ENCODE measurements around the gene TSHZ2.

The TSHZ2 gene

DNA sequence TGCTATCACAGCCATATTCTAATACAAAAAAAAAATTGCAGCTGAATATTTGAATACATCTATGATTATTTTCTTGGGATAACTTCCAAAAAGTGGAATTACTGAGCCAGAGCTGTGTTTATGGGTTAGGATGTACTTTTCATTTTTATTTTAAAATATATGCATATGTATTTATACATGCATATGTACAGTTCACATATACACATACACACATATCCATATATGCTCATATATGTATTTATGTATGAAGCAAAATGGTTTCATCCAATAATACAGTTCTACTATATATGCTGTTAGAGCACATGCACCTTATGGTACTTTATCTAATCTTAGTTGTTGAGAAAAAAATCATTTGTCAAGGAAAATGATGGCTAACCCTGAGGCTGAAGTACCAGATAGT is 54.9 kb downstream of the TSHZ2 start:
- no peak for DNase-seq (ENCODE audit: low read depth)

DNA sequence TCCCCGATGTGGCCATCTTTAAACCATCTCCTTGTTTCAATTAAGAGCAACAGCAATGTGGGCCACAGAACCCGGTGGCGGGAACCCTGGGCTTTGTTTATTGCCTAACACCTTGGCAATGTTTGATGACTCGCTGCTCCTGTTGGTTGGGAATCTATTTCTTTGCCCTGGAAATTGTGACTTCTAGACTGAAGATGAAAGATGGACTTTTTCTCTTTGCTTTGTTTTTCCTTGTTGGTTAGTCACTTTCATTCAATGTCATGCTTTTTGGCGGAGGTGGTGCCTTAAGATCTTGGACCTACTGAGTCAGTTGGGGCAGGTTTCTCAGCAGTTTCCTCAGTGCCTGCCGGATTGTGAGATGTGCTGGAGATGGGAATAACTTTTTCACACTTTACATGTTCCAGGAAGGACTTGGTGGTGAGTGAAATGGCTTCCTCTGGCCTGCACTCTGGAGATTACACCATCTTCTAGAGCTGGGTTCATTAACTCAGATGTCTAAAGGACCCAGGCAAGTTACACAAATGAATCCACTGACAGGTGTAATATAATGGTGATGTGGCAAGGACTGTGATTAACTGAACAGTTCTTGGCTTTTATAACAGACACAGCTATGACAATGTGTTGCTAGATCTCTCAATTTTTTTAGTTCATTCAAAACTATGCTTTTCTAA is 56.3 kb downstream of the TSHZ2 start:
- peak; percentile 33 for DNase-seq (ENCODE audit: low read depth)

DNA sequence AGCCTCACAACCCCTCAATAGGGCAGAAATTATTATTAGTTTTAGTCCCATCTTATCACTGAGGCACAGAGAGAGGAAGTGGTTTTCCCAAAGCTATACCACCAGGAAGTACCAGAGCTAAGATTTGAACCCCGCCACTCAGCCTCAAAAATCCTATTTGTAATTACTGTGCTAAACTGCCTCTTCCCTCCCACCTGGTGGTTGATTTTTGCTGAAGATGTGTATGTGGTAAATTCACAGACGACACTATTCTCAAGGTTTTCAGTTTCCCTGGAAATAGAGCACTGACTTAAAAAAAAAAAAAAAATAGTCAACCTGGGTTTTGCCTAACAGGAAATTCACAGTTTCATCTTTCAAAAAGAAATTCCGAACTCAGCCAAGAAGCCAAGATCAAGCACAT is 57.9 kb downstream of the TSHZ2 start:
- DNase-seq (ENCODE audit: low read depth), result no peak

DNA sequence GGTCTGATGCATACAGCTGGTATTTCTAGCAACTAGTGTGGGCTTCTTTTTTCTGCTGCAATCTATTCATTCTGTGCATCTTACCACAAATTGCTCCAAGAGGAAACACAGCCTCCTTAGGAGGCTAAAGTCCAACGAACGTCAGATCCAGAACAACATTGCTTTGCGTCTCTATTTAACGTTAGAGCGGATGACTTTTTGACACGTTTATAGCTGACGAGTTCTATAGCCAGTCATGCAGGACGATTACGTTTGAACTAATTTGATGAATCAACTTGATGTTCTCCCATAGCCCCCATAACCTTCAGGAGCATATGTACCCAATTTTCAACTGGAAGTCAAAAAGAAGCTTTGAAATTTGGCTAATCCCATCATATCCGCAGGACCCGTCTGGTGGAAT is 59.9 kb downstream of the TSHZ2 start:
- no peak for DNase-seq (ENCODE audit: low read depth)

DNA sequence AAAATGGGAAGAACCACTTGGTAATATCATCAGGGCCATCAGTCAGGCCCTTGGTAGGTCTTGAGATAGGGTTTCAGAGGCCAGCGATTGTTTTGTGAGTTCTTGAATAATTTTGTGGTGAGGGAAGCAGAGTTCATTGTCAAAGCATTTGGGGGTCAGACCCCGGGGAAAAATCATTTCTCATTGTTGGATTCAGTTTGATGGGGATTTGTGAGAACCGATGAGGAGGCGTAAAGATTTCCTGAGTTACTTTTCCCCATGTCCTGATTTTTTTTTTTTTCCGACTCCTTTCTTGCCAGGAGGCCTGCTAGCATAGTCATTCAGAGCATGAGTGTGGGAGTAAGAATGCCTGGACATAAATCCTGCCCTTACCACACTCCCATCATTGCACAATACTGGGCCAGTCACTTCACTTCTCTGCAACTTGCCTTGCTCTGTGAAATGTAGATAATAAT is 60.3 kb downstream of the TSHZ2 start:
- peak; percentile 98 for DNase-seq (ENCODE audit: low read depth)

DNA sequence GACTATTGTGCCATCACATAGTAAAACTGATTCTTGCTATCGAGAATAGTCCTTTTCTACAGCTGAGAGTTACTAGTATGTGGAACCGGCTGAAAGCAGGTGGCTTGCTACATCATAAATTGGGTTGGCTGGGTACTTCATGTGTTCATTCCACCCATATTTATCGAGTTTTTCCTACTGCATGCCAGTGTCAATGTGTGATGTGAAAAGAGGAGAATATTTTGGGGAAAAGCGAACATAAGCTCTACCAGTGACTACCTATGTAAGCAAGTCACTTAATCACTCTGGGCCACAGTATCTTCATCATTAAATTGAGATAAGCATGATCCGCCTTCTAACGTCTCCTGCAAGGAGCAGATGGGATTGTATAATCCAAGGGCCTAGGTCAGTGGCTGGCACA is 61.0 kb downstream of the TSHZ2 start:
- no peak for DNase-seq (ENCODE audit: low read depth)

DNA sequence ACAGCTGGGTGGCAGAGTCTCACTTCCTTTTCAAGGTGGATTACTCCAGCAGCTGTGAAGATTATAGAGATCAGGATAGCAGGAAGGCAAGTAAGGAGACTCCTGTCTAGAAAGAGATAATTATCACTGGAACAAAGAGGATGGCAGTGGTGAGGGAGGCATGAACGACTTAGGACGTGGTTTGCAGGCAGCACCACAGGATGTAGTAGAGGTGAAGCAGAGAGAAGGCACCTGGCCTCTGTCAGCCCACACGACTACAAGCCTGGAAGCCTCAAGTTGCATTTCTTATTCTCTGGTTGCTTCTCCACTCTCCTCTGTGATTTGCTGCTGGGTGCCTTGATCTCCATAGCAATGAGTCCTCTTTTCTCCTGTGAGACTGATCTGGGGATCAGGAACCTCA is 62.7 kb downstream of the TSHZ2 start:
- no peak for DNase-seq (ENCODE audit: low read depth)

DNA sequence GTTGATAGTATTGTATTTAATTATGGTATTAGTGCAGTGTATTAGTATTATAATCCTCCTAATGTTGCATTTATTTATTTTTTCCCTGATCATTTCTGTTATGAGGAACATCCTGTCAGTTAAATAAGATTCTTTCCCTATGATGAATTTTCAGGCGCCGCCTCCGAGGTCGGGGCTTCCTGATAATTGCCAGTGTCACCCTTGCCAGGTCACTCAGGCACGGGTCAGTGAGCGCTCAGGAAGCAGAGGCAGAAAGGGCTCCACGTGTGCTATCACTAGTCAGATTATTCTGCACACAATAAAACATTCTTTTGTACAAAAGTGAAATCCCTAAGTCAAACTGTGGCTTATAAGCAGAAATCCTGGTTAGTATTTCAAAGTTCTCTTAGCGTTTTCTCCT is 64.8 kb downstream of the TSHZ2 start:
- DNase-seq (ENCODE audit: low read depth), result no peak

DNA sequence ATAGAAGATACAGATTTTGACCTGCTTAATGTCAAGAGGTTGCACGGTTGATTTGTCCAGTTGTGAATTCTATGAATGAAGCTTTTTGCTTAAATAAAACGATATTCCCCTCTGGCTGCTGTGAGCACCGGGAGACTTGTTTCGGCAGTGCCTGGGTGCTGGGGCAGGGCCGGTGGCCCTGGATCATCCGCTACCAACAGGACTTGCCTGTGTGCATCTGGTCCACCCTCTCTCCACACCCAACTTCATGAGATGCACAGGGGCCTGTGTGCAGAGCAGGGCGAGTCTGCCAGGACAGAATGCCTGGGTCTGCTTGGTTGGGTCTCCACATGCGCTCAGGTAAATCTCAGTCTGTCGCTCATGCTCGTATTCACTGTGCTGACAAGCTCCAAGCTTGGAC is 65.5 kb downstream of the TSHZ2 start:
- DNase-seq (ENCODE audit: low read depth), result no peak

DNA sequence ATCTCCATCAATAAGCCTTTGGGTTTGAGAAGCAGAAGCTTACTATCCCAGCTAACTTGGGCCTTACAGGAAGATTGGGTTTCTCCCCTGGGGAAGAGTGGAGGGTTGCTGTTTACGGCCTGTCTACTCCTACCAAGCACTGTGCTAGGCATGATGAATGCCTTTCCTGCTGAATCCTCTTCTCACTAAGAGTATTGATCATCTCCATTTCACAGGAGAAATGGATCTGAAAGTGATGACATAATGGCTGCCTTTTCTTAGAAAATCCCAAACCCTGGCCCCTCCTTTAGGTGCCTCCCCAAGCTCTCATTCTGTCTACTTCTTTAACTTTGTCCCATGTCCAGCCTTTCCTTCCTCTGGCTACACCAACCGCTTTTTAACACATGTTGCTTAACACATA is 66.1 kb downstream of the TSHZ2 start:
- DNase-seq (ENCODE audit: low read depth), result no peak

DNA sequence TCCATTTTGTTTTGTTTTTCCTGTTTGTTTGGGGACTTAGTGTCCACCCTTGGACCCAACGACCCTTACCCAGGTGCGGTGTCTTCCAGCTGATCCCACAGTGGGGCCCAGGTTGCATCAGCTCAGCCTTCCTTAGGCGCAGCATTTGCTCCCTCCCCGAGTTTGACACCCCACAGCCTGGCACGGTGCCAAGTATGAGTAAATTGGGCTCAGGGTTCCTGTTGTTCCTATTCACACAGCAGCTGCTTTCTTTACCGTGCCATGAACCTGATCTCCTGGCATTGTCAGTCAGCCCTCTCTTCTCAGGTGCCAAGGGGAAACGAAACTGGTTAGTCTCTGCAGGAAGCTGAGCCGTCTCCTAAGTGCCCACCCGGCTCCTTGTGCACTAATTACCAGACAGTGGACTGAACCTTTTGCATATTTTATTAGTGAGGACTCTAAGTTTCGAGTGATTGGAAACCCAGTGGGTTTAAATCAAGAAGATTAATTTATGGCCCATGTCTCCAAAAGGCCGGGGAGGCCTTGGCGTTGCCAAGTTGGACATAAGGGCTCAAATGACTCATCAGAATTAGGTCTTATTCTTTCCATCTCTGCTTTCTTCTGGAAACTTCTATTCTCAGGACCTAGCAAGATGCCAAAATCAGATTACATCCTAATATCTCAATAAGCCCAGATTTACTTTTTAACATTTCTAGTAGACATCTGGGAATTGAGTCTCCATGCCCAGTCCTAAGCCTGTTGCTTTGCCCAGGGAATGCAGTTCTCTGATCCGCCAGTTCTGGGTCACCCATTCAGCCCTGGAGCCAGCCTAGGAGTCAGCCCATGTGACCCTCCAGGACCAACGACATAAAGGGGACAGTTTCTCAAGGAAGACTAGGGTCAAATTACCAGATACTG is 68.8 kb downstream of the TSHZ2 start:
- DNase-seq (ENCODE audit: low read depth), result peak; percentile 32

DNA sequence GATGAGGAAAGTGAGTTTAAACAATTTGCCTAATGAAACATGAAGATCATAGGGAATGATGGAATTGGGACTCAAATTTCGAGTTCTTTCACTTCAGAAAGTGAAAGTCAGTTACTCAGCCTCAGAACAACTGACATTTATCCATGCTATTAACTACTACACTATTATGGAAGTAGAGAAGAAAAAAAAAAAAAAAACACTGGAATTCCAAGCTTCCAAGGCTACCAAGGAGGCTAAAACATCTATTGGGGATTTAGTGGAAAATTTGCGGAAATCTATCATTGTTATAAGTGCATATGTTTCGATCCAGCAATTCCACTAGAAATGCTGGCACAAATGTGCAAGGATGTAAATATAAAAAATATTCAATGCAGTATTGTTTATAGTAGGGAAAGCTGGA is 70.4 kb downstream of the TSHZ2 start:
- no peak for DNase-seq (ENCODE audit: low read depth)

DNA sequence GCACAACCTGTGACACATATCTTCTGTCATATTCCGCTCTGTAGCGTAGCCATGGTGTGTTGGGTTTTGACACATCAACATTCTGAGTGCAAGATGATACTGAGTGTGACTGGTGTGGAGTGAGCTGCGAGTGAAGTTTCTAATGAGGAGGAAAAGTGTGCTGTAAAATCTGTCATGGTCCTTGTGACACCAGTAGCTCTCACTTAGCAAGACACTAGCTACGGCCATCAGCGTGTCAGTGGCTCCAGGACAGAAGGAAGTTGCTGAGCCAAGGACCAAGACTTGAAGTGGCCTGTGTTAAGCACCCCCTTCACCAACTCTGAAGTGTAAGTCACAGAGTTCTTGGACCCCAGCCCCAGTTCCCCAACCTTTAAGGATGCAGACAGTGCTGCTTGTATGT is 72.1 kb downstream of the TSHZ2 start:
- DNase-seq (ENCODE audit: low read depth), result no peak

DNA sequence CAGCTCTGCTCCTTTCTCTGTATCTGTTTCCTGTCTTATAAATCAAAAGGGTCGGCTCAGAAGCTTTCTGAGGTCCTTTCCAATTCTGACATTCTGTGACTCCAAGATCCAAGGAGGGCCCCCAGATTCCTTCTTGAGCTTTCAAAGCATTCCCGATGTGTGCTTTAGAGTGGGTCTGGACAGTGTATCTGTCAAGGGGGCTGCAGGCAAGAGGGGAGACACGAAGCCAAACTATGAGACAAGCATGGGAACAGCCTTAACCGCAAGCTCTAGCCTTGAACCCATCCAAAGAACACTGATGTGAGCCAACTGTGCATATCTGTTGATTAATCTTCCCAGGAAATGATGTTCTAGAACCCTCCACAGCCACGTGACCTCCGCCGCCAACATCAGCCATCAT is 73.8 kb downstream of the TSHZ2 start:
- DNase-seq (ENCODE audit: low read depth), result no peak

DNA sequence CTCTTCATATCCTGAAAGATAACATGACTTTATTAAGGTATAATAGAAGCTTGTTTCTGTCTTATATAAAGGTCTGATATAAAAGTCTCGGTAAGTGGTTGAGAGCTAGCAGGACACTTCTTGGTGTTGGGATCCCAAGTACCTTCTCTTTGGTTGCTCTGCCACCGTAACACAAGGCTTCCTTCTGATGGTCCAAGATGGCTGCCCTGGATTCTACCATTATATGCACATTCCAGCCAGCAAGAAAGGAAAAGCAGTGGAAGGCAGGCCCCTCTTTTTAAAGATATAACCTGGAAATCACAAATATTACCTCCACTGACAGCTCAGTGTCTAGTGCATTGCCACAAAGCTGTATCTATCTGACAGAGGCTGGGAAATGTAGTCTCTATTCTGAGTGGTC is 75.0 kb downstream of the TSHZ2 start:
- DNase-seq (ENCODE audit: low read depth), result no peak

DNA sequence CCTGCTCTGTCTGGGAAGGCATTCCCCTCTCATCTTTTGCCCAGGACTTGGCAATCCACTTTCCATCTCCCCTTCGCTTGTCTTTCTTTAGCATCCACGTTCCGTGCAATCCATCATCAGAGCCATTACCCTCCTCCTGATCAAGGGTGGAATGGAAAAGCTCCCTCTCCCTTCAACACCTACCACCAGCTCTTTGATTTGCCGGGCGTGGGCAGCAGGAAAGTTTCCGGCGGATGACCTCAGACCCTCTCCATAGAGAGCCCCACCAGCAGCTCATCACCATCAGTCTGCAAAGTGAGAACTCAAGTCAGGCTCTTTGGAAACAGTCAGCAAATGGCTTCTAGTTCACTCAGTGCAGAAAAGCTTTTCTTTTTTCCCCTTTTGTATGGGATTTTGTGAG is 76.2 kb downstream of the TSHZ2 start:
- no peak for DNase-seq (ENCODE audit: low read depth)

DNA sequence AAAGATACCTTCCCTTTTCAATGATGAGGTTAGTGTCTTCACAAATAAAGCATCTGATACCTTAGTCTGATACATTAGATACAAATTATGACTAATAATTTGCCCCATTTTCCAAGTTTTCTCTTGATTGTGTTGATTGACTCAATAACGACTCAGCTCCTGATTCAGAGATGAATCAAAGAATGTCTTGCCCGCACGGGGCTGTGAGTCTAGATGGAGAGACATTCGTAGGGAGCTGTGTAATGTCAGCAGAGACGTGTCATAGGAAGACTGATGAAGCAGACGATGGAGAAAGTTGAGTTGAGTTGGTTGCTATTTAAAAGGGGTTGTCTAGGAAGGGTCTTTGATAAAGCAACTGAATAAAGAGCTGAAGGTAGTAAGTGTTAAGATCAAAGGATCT is 78.2 kb downstream of the TSHZ2 start:
- DNase-seq (ENCODE audit: low read depth), result no peak

DNA sequence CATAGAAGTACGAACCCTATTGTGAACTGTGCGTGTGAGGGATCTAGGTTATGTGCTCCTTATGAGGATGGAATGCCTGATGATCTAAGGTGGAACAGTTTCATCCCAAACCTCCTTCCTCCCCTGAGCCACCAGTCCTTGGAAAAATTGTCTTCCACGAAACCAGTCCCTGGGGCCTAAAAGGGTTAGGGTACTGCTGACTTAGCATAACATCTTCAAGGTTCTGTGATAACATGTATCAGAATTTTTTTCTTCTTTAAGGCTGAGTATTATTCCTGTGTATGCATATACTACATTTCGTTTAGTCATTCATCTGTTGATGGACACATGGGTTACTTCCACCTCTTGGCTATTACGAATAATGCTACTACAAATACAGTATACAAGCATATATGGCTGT is 80.2 kb downstream of the TSHZ2 start:
- DNase-seq (ENCODE audit: low read depth), result no peak

DNA sequence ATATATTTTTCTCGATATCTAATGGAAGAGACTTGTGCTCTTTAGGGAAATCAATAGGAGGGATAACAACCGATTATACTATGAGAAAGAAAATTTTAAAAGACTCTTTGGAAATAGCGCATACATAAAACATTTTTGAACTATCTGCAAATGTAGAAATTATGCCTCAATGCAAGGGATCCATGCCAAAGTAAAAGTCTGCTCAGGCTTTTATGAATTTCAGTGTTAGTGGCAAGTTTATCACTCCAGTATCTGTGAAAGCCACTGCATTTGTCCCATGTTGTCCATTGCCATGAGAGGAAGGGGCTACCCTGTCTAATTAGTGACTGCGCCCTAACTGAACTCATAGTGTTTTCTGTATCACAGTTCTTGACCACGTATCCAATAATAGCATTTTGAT is 81.4 kb downstream of the TSHZ2 start:
- no peak for DNase-seq (ENCODE audit: low read depth)

DNA sequence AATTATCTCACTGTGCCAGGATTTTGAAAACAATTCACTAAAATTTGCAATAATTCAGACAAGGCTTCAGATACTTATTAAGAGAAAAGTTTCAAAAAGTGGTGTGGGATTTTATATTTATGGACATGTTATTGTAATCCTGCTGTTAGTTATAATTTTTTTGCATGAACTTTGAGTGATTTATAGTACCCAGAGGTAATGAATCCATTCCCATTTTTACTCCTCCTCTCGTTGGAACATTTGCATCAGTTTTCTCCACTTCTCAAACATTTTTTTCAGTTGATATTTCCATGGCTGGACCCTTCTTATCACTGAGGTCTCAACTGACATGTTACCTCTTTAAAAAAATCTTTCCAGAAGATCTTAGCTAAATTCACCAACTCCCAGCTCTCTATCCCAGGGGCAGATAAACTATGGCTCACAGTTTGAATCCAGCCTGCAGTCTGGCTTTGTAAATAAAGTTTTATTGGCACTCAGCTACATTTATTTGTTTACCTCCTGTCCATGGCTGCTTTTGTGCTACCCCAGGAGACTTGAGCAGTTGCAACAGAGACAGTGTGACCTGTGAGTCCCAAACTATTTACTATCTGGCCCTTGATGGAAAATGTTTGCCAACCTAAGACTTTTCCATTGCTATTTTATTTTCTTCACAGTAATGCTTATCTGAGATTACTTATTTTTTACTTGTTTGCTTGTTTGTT is 83.4 kb downstream of the TSHZ2 start:
- no peak for DNase-seq (ENCODE audit: low read depth)

DNA sequence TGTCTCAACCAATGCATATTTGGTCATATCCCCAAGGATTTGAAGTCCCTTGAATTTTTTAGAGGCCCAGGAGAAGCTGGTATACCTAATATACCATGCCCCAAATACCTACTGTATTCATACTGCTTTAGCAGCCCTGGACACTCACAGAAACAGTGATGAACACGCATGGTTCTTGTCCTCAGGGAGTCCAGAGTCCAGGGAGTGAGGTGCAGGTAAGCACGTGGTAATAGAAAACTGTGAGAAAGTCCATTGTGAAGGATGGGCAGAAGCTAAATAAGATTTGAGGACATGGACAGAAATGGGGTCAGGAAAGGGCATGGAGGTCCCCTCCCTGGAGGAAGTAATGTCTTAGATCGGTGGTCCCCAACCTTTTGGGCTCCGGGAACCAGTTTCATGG is 85.4 kb downstream of the TSHZ2 start:
- no peak for DNase-seq (ENCODE audit: low read depth)

DNA sequence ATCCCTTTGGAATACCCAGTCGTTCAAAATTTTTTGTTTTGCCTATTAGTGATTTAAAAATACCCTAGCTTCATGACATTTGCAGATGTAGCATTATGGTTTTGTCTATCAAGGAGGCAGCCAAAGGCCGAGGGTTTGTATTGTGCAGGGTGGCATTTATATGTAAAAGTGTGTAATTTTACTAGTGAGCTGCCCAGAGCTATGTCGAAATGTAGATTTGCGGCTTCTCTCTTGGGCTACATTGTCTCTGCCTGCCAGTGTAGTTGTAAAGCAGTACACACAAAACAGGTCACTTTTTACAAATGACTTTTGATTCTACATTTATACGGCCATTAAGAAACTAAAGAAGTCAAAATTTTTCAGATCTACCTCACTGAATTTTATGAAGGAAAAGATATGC is 87.7 kb downstream of the TSHZ2 start:
- no peak for DNase-seq (ENCODE audit: low read depth)
